Measurements from ENCODE around the gene HAUS3. TPM values are rescaled to one million over a fixed set of nuclear protein-coding genes. Genes with fewer than 3 reads are reported as not detected.
"Not testable (repeated sequence)": the region's sequence is repeated elsewhere in the genome, so short reads cannot be mapped to it uniquely, and the experiment has no call there.

Gene HAUS3
- total RNA-seq, 1 donor from 2014 or later = 9.0 TPM

- no peak for DNase-seq (ENCODE audit: low read depth, low spot score)
These were observed 15.7 kb downstream of the HAUS3 start for GRCh38 chr4:2226261-2226660.

DNA sequence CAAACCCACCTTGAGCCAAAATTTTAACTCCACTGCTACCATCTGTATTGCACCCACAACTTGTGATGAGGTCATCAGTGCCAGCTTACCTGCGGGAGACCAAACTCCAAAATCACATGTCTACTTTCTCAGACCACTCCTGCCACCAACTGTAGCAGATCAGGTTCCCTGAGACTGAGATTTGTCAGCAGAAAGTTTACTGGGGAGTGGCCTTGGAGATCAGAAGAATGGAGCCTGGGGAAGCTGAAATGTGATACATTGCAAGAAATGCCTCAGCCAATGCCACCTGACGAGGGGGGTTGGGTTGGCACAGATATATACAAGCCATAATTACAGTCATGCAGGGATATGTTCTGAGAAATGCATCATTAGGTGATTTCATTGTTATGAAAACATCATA is 19.1 kb downstream of the HAUS3 start:
- no peak for DNase-seq (ENCODE audit: low read depth, low spot score)

DNA sequence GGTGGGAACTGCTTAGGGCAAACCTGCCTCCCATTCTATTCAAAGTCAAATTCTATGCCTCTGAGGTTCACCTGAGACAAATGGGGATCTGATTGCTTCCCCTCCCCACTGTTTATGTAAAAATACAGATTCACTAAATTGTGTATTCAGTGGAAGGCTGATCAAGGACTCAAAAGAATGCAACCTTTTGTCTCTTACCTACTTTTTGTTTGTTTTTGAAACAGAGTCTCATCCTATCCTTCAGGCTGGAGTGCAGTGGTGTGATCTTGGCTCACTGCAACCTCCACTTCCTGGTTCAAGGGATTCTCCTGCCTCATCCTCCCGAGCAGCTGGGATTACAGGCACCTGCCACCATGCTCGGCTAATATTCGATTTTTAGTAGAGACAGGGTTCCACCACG is 20.5 kb downstream of the HAUS3 start:
- not testable (repeated sequence) for DNase-seq (ENCODE audit: low read depth, low spot score)

- DNase-seq (ENCODE audit: low read depth, low spot score) = peak; percentile 26
These were observed 21.8 kb downstream of the HAUS3 start for GRCh38 chr4:2220016-2220630.

GRCh38 chr4:2219233-2219760 is 22.6 kb downstream of the HAUS3 start:
- no peak for DNase-seq (ENCODE audit: low read depth, low spot score)

DNA sequence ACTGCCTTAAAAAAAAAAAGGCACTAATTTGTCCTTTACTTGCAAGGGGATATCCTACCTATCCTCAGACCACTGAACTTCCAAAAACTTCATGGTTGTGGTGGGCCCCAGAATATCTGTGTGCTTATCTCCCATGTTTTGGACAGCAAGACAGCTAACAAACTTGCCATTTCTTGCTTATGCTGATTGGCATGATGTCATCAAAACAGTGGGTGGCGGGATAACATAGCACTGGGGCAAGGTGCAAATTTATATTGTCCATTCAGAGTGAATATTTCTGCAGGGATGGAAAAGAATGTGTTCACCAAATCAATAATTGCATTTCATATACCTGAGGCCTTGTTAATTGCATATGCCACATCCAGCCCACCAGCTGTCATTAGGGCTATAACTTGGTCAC is 23.5 kb downstream of the HAUS3 start:
- no peak for DNase-seq (ENCODE audit: low read depth, low spot score)

GRCh38 chr4:2217726-2218125 is 24.2 kb downstream of the HAUS3 start:
- DNase-seq (ENCODE audit: low read depth, low spot score) = no peak

GRCh38 chr4:2212831-2213230 is 29.1 kb downstream of the HAUS3 start:
- DNase-seq (ENCODE audit: low read depth, low spot score) = no peak

GRCh38 chr4:2202789-2203188 is 39.1 kb downstream of the HAUS3 start:
- DNase-seq (ENCODE audit: low read depth, low spot score) = not testable (repeated sequence)

GRCh38 chr4:2194496-2194895 is 47.4 kb downstream of the HAUS3 start:
- DNase-seq (ENCODE audit: low read depth, low spot score) = no peak

DNA sequence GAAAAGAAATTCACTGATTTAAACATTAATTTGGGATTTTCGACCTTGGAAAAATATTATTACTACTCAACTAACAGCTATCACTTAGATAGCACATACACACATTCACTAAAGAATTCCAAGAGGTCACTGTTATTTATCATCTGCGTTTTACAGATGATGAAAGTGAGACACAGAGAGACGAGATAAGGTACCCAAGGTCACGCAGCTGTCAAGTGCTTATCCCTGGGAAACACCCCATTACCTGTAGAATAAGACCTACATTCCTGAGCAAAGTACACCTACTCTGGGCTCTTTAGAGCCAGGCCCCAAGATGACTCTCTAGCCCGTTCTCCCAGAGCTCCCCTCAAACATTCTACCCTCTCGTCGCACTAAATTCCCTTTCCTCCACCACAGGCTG is 48.6 kb downstream of the HAUS3 start:
- no peak for DNase-seq (ENCODE audit: low read depth, low spot score)

DNA sequence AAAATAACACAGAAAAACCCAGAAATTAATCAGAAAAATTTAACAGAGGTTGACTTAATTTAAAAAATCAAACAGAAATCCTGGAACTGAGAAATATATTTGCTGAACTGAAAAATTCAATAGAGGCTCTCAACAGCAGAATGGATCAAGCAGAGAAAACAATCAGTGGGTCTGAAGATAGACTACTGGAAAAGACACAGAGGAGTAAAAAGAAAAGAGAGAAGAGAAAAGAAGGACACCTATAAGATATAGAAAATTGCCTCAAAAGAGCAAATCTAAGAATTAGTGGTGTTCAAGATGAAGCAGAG is 55.1 kb downstream of the HAUS3 start:
- DNase-seq (ENCODE audit: low read depth, low spot score) = no peak

DNA sequence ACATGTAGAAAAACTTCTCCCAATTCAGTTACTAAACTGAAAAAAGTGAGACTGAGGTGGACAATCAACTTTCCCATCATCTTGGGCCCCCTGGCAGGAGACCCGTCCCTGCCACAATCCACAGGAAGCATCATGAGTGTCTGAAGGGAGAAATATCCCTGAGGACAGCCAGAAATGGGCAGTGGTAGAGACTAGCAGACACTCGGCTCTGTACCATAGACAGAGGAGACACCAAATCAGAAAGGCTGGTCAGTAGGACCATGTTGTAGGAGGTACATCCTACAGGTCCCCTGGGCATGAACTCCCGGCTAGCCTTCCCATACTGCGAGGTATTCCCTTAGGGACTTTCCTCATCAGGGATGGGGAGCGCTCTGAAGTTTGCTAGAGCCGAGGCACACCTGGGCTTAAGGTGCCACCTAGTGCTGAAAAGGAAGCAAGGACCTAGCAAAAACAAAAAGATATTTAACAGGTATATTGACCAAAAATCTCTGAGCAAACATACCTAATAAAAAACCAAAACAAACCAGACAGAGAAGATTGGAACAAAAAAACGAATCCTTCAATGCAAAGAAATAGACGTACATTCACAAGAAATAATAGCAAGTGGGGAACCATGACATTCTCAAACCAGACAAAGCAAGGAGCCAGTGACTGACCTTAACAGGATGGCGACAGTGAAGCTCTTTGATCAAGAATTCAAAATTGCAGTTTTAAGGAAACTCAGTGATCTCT is 55.6 kb downstream of the HAUS3 start:
- no peak for DNase-seq (ENCODE audit: low read depth, low spot score)

DNA sequence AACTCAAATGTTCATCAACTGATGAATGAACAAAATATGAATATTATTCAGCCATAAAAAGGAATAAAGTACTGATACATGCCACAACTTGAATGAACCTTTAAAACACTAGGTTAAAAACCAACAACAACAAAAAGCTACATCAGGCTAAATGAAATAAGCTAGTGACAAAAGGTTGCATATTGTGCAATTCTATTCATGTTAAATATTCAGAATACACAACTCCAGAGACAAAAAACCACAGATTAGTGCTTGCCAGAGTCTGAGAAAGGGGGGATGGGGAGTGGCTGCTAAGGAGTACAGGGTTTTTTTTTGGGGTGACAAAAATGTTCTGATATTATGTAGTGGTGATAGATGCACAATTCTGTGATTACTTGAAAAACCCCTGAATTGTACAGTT is 58.5 kb downstream of the HAUS3 start:
- no peak for DNase-seq (ENCODE audit: low read depth, low spot score)

GRCh38 chr4:2182994-2183393 is 58.9 kb downstream of the HAUS3 start:
- no peak for DNase-seq (ENCODE audit: low read depth, low spot score)

DNA sequence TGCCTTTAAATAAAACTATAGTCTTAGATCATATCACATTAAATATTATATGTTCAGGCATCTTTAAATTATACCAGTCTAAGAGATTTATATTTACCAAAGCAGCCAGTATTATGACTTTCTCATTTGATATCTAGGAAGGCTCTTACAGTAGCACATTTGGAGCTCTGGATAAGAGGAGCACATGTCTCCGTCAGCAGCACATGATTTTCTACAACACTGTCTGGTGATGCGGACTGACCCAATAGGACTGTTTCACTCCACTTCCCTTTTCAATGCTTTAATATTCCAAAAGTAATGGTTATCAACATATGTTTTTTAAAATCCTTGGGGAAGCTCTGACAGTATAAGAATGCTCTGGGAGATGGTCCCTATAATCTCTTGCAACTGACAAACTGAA is 61.5 kb downstream of the HAUS3 start:
- no peak for DNase-seq (ENCODE audit: low read depth, low spot score)

- no peak for DNase-seq (ENCODE audit: low read depth, low spot score)
These were observed 62.2 kb downstream of the HAUS3 start for GRCh38 chr4:2179717-2180116.

GRCh38 chr4:2178986-2179385 is 62.9 kb downstream of the HAUS3 start:
- no peak for DNase-seq (ENCODE audit: low read depth, low spot score)

Other genes starting within 250 kb of the HAUS3 start
- gene NELFA, start 233.1 kb downstream of the HAUS3 start, total RNA-seq = 14.2 and 15.4 TPM in 2 replicates
- 0.07 and 0.20 TPM in 2 replicates for gene NAT8L, start 182.8 kb downstream of the HAUS3 start, total RNA-seq
- 2.0 and 4.8 TPM in 2 replicates for gene POLN, start within 50 bp of the HAUS3 start, total RNA-seq
- 66.5 and 74.8 TPM in 2 replicates for gene MXD4, start 20.0 kb upstream of the HAUS3 start, total RNA-seq
- gene ZFYVE28, start 176.5 kb upstream of the HAUS3 start, total RNA-seq = 10.8 and 12.3 TPM in 2 replicates
- 0.04 TPM in 1 of 2 replicates, not detected in the other for gene CFAP99, start 176.8 kb upstream of the HAUS3 start, total RNA-seq
- 50.8 and 54.3 TPM in 2 replicates for gene RNF4, start 227.0 kb upstream of the HAUS3 start, total RNA-seq